Measurements from ENCODE around the gene RAB8B.

The RAB8B gene

DNA sequence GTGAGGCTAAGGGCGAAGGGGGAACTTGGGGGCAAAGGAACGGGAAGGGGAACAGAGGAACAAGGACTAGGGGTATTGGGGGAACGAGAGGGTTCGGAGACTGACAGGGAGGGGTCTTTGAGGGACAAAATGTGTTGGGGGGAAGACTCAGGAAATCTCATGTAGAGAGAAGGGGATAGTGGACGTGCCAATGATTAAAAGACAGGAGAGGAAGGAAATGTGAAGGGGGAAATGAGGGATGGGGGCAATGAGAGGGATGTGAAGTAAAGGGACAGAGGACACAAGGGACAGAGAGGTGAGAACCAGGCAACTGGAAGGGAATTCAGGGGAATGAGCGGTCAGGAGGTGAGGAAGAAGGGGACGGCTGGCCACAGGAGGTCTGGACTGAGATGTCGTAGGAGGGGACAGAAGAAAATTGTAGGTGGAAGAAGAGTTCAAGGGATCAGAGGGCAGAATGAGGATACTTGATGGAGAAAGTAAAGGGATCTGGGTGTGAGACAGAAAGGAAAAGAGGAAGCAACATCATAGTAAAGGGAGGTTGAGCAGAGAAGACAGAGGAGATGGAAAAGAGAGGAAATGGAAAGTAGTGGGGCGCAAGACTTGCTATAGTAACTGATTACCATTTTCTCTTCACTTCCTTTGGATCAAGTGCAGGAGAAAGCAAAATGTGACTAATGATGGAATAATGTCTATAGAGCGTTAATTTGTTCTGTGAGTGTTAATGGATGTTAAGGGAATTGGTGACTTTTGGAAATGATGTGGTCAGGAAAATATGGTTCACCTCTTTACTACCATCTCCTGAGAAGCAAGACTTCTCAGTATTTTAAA, 749 bp downstream of the RAB8B start:
- TF ChIP-seq, protein P1, sequence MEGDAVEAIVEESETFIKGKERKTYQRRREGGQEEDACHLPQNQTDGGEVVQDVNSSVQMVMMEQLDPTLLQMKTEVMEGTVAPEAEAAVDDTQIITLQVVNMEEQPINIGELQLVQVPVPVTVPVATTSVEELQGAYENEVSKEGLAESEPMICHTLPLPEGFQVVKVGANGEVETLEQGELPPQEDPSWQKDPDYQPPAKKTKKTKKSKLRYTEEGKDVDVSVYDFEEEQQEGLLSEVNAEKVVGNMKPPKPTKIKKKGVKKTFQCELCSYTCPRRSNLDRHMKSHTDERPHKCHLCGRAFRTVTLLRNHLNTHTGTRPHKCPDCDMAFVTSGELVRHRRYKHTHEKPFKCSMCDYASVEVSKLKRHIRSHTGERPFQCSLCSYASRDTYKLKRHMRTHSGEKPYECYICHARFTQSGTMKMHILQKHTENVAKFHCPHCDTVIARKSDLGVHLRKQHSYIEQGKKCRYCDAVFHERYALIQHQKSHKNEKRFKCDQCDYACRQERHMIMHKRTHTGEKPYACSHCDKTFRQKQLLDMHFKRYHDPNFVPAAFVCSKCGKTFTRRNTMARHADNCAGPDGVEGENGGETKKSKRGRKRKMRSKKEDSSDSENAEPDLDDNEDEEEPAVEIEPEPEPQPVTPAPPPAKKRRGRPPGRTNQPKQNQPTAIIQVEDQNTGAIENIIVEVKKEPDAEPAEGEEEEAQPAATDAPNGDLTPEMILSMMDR (conservative IDR thresholded peaks at IDR 0.05; ENCODE audit: low read length): no peak
- H3K4me3 ChIP-seq (ENCODE audit: low read length): peak overlapping the region; percentile 90
- DNase-seq (ENCODE audit: low read depth): no peak

DNA sequence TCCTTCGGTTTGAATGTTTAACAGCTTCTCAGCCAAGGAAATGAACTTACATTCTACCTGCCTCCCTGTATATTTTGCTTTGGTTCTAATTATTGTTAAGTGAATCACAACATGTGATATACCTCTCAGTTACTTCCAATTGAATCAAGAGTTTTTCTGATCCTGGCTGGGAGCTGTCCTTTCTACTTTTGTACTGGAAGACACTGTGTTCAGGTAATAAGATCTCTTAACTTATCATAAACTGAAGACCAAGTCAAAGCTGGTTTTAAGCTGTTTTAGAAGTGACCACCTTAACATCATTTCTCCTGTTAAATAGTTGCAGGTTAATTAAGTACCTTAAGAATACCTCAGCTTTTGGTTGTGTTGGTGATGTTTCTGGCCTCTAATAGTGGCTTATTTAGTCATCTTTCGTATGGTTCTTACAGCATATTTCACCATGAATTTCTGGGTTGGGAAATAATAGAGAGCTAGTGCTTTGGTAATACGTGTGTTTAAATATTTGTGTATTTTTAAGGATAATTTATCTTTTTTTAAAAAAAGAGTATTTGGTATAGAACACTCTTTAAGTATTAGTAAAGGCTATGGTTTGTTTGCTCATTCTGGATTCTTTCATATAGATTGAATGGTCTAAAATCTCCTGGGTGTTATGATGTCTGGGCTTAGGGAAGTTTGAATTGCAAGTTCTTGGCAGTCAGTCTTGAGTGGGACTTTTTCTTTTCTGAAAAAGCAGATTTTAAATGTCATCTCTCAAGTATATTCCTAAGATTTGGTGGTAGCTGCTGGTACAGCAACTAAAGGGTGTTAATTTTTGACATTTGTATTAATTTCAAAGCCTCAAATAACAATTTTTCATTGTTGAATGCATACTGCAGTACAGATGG, 1.6 kb downstream of the RAB8B start:
- TF ChIP-seq, protein P1 (conservative IDR thresholded peaks at IDR 0.05; ENCODE audit: low read length): no peak
- no peak for DNase-seq (ENCODE audit: low read depth)

DNA sequence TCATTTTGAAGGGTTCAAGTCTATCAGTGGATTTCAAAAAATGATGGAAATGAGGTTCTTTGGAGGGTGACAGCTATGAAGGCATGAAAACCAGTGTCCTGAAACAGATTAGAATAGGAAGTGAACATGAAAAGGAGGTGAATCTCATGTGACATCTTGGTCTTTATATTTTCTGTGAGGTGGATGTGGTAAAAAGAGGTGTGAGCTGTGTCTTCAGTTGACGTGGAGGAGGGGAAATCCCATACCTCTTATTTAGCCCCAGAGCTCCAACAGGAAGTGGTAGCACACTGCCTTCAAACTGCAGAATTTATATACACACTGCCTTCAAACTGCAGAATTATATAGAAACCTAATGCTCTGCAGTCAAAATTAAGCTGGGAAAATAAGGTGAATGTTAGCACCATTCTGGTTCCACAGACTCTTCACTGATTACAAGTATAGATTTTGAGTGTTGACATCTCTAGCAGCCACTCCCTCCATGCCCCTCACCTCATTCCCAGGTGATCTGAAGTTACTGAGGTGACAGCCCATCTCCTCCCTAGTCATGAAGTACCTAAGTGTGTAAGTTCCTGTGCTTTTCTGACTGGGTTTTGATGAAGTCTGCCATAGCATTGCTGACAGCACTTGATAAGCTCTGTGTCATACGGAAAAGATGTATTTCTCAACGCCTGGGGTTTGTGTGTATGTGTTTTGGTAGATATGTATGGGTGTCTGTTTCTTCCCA, 2.7 kb downstream of the RAB8B start:
- no peak for DNase-seq (ENCODE audit: low read depth)
- H3K4me3 ChIP-seq (ENCODE audit: low read length): no peak overlapping the region
- TF ChIP-seq, protein P1 (conservative IDR thresholded peaks at IDR 0.05; ENCODE audit: low read length): no peak

More for the DNA sequence above, 1.6 kb downstream of the RAB8B start:
- peak overlapping the region; percentile 90 for H3K4me3 ChIP-seq (ENCODE audit: low read length)

DNA sequence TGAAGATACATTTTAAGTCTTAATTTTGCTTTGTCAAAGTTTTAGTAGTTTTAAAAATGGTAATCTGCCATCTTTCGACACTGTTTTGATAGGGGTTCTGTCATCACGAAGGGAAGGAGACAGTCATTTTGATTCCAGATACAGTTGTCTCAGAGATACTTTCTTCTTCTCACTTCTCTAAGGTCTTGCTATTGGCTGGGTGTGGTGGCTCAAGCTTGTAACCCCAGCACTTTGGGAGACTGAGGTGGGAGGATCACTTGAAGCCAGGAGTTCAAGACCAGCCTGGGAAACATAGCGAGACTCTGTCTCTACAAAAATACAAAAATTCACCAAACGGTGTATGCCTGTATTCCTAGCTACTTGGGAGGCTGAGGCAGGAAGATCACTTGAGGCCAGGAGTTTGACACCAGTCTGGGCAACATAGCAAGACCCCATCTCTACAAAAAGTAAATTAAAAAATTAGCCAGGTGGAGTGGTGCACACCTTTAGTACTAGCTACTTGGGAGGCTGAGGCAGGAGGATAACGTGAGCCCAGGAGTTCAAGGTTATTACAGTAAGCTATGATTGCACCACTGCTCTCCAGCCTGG, 3.3 kb downstream of the RAB8B start:
- no peak for DNase-seq (ENCODE audit: low read depth)
- TF ChIP-seq, protein P1 (conservative IDR thresholded peaks at IDR 0.05; ENCODE audit: low read length): no peak
- no peak overlapping the region for H3K4me3 ChIP-seq (ENCODE audit: low read length)

DNA sequence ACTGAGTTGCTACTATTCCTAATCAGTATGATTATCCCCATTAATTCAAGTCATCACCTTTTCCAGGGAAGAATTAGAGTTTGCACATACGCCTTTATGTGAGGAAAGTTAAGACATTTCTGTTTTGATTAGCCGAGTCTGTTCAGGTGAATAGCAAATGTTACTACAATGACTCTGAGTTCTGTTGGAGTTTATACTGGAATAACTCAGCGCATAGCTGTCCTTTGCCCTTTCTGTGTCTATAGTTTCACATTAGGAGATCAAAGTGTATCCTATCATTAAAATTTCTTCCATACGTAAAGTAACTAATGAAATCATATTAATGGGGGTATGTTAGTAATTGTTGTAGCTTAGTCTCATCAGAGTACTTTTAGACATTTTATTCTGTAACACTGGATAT, 4.9 kb downstream of the RAB8B start:
- no peak for DNase-seq (ENCODE audit: low read depth)
- H3K4me3 ChIP-seq (ENCODE audit: low read length): no peak overlapping the region
- TF ChIP-seq, protein P1 (conservative IDR thresholded peaks at IDR 0.05; ENCODE audit: low read length): no peak

DNA sequence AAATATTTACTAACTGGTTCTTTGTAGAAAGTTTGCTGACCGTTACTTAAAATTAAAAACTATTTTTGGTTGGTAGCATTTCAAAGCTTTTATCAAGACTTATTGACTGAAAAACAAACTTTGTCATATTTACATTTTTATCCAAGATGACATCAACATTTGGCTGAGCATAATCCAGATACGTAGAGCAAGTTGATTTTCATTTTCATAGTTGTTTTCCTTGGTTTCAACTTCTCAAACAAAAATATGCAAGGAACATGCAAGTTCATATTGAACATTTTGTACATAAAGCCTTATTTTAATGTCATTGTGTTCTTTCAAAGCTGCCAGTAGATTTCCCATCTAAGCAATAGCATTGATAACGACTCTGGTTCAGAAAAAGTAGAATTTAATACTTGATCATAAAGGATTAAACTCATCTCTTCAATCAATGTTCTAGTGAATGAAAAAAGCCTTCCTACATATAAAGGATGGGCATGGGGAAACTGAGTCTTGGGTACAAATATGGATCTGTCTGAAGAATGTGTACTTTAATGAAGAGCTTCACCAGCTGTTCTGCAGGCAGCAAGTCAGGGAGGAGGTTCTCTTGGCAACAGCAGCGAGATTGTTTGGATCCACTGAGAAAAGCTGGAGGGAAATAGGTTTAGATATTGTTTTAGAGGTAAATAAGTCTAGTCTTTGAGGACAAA, 5.6 kb downstream of the RAB8B start:
- TF ChIP-seq, protein P1 (conservative IDR thresholded peaks at IDR 0.05; ENCODE audit: low read length): no peak
- H3K4me3 ChIP-seq (ENCODE audit: low read length): no peak overlapping the region
- no peak for DNase-seq (ENCODE audit: low read depth)

Measured in AG10803 (cell line).